Upper lobe of left lung (tissue), 6 donors: ENCODE measurements around the gene C7. TPM values are rescaled to one million over a fixed set of nuclear protein-coding genes. Genes with fewer than 3 reads are reported as not detected.
"Not testable (repeated sequence)": the region's sequence is repeated elsewhere in the genome, so short reads cannot be mapped to it uniquely, and the experiment has no call there.

ENCODE experiments used
- ATAC-seq, 2 donors: fragments of 200-7000 bp; cut with Tn5 transposase; one replicate each; pipeline ENCODE4 v1.9.1; 2022; ENCODE audit warnings: mild to moderate bottlenecking in 2 of 2, moderate library complexity in 2 of 2; ENCODE audit not compliant: low FRiP score in 2 of 2
- DNase-seq, 2 donors: peaks; one replicate each; pipeline ENCODE4 v3.0.0-alpha.2; 2019 to 2020
- H3K27ac ChIP-seq, 4 donors: fragments of 200-600 bp; sonication (generic); one replicate each; pipeline ENCODE4 v1.5.1; 2016 to 2019
- H3K27me3 ChIP-seq, 4 donors: fragments of 200-600 bp; sonication (generic); one replicate each; pipeline ENCODE4 v1.5.1; 2017 to 2019
- H3K36me3 ChIP-seq, 4 donors: fragments of 200-600 bp; sonication (generic); one replicate each; pipeline ENCODE4 v1.5.1; 2016 to 2019
- H3K4me1 ChIP-seq, 4 donors: fragments of 200-600 bp; sonication (generic); one replicate each; pipeline ENCODE4 v1.5.1; 2018 to 2019
- H3K4me3 ChIP-seq, 4 donors: fragments of 200-600 bp; sonication (generic); one replicate each; pipeline ENCODE4 v1.5.1; 2017 to 2019; ENCODE audit warnings: mild to moderate bottlenecking in 2 of 4, moderate library complexity in 1 of 4
- H3K9me3 ChIP-seq, 4 donors: fragments of 200-600 bp; sonication (generic); one replicate each; pipeline ENCODE4 v1.5.1; 2018 to 2019
- CTCF ChIP-seq, 6 experiments: fragments of 450-650 bp in 4 of 6; fragments of 200-600 bp in 2 of 6; sonication (generic) in 2 of 6; IDR thresholded peaks; one replicate each; pipeline ENCODE4 v1.5.1; 2016 to 2019; ENCODE audit warnings: antibody characterized with exemption in 6 of 6
- EP300 ChIP-seq, 4 donors: sonication (generic); formaldehyde crosslinking; IDR thresholded peaks; one replicate each; pipeline ENCODE4 v1.5.1; 2017; ENCODE audit warnings: antibody characterized with exemption in 4 of 4, control low read depth in 2 of 4
- POLR2A ChIP-seq, 4 donors: fragments of 450-650 bp; IDR thresholded peaks; one replicate each; pipeline ENCODE4 v1.5.1; 2016 to 2017; ENCODE audit warnings: antibody characterized with exemption in 4 of 4, mild to moderate bottlenecking in 2 of 4
- POLR2AphosphoS5 ChIP-seq, 2 donors: sonication (generic); formaldehyde crosslinking; IDR thresholded peaks; one replicate each; pipeline ENCODE4 v1.5.1; 2017; ENCODE audit warnings: antibody characterized with exemption in 2 of 2
- WGBS, 2 donors: methylation state at CpG; one replicate each; pipeline ENCODE4 v1.1.5; 2017 to 2018; 5-methylcytosine and 5-hydroxymethylcytosine counted together
- total RNA-seq, 6 donors: library from RNA; depleted of rRNA in 4 of 6; stranded (reverse); fragments of >200 nt in 4 of 6; gene quantifications; one replicate each; pipeline versions ENCODE4 v1.1.0 to v1.2.1, GENCODE V29; 2016 to 2021
- donor health status: DM: no; HTN: no; CAD: no; lungs with moderate emphysema.
- donor health status: DM: no; HTN: yes; CAD: no; lungs with severe emphysema.

C7 gene
- total RNA-seq, 6 donors from 2014 or later: 117 to 741 (median 203) TPM

- H3K4me3 ChIP-seq: no peak overlapping the region
- H3K27me3 ChIP-seq: no peaks in the 10 kb centered on the region
- no peaks in the 10 kb centered on the region for H3K36me3 ChIP-seq
- no peaks in the 10 kb centered on the region for H3K4me1 ChIP-seq
- no peak overlapping the region for H3K27ac ChIP-seq
- DNase-seq: no peak
- no peak for TF ChIP-seq POLR2AphosphoS5 (IDR thresholded peaks at IDR 0.05)
- peak; percentile 40 to 57 (median 50) for TF ChIP-seq CTCF (IDR thresholded peaks at IDR 0.05)
- peaks cover 0 to 9% (median 0%) of the 10 kb centered on the region in 4 donors for H3K9me3 ChIP-seq
- ATAC-seq: peak in 1 of 2 donors; percentile 71
- WGBS, 2 donors: 35% methylated on average over 10 of the region's 10 CpGs
These were observed 29.9 kb upstream of the C7 start for GRCh38 chr5:40879163-40879942.

- Histone ChIP-seq H3K27ac (no peak overlapping the region), H3K4me3 (no peak overlapping the region), H3K36me3 (no peaks in the 10 kb centered on the region), H3K27me3 (no peaks in the 10 kb centered on the region), H3K9me3 (peaks cover 0 to 9% (median 0%) of the 10 kb centered on the region in 4 donors), H3K4me1 (no peaks in the 10 kb centered on the region)
- TF ChIP-seq POLR2A (IDR thresholded peaks at IDR 0.05) (no peak), EP300 (IDR thresholded peaks at IDR 0.05) (no peak), POLR2AphosphoS5 (IDR thresholded peaks at IDR 0.05) (no peak), CTCF (IDR thresholded peaks at IDR 0.05) (no peak)
- WGBS, 2 donors: 91 to 96% methylated on average over 4 of the region's 4 CpGs
- DNase-seq (no peak), ATAC-seq (no peak)
These were observed 27.0 kb upstream of the C7 start for GRCh38 chr5:40882291-40882690.

- H3K9me3 ChIP-seq, H3K36me3 ChIP-seq, ATAC-seq, H3K27ac ChIP-seq, H3K4me1 ChIP-seq, DNase-seq, H3K27me3 ChIP-seq, H3K4me3 ChIP-seq: not testable (repeated sequence)
- WGBS, 2 donors: 58 to 62% methylated on average over 1 of the region's 1 CpG
These were observed 26.2 kb upstream of the C7 start for GRCh38 chr5:40883051-40883450.

GRCh38 chr5:40895440-40896425 is 13.6 kb upstream of the C7 start:
- not testable (repeated sequence) for H3K27ac ChIP-seq, H3K9me3 ChIP-seq, H3K36me3 ChIP-seq, H3K4me1 ChIP-seq, H3K27me3 ChIP-seq, H3K4me3 ChIP-seq, ATAC-seq
- 70 to 88% methylated on average over 4 to 10 of the region's 10 CpGs for WGBS, 2 donors
- DNase-seq: peak in 1 of 2 donors; percentile 33

GRCh38 chr5:40904205-40904993 is 4.9 kb upstream of the C7 start:
- H3K4me1 ChIP-seq: peaks cover 0 to 14% (median 5%) of the 10 kb centered on the region in 4 donors
- H3K36me3 ChIP-seq: no peaks in the 10 kb centered on the region
- ATAC-seq (peak; percentile 51 to 92), DNase-seq (peak in 1 of 2 donors; percentile 52)
- no peaks in the 10 kb centered on the region for H3K27me3 ChIP-seq
- no peak overlapping the region for H3K4me3 ChIP-seq
- no peak for TF ChIP-seq EP300 (IDR thresholded peaks at IDR 0.05)
- peak; percentile 47 to 85 (median 78) for TF ChIP-seq CTCF (IDR thresholded peaks at IDR 0.05)
- no peak for TF ChIP-seq POLR2AphosphoS5 (IDR thresholded peaks at IDR 0.05)
- TF ChIP-seq POLR2A (IDR thresholded peaks at IDR 0.05): no peak
- no peaks in the 10 kb centered on the region for H3K9me3 ChIP-seq
- H3K27ac ChIP-seq: peak overlapping the region in 2 of 4 donors; percentile 9 to 61
- 43% methylated on average over 7 of the region's 7 CpGs for WGBS, 2 donors
